MM.1S (cell line): Measurements from ENCODE around the gene GPR150.

Source experiments
- DNase-seq: peaks from one replicate; pipeline ENCODE4 v3.0.0-alpha.2; 2015
- H2AFZ ChIP-seq: fragments of 300-600 bp; sonication (generic); 2 replicates; pipeline ENCODE4 v1.6.0; 2016; ENCODE audit warnings: antibody characterized with exemption, low read length
- H3F3A ChIP-seq: fragments of 300-600 bp; sonication (generic); 2 replicates; pipeline ENCODE4 v1.6.1; 2016; ENCODE audit warnings: mild to moderate bottlenecking, antibody characterized with exemption, low read length, moderate library complexity, mixed read lengths; ENCODE audit not compliant: insufficient read depth
- H3K27ac ChIP-seq: fragments of 300-600 bp; sonication (generic); 2 replicates; pipeline ENCODE4 v1.5.1; 2016; ENCODE audit warnings: mild to moderate bottlenecking, low read length
- H3K27me3 ChIP-seq: fragments of 300-600 bp; sonication (generic); replicated peaks from 2 replicates; pipeline ENCODE4 v1.6.0; 2016; ENCODE audit warnings: low read length; ENCODE audit not compliant: insufficient read depth
- H3K36me3 ChIP-seq: fragments of 300-600 bp; sonication (generic); replicated peaks from 2 replicates; pipeline ENCODE4 v1.6.1; 2016; ENCODE audit warnings: mild to moderate bottlenecking, low read length, mixed read lengths; ENCODE audit not compliant: insufficient read depth
- H3K4me1 ChIP-seq: fragments of 300-600 bp; sonication (generic); 2 replicates; pipeline ENCODE4 v1.6.1; 2016; ENCODE audit warnings: low read length, mixed read lengths
- H3K4me2 ChIP-seq: fragments of 300-600 bp; sonication (generic); 2 replicates; pipeline ENCODE4 v1.6.0; 2016; ENCODE audit warnings: low read depth, low read length
- H3K4me3 ChIP-seq: fragments of 300-600 bp; sonication (generic); 2 replicates; pipeline ENCODE4 v1.5.1; 2016; ENCODE audit warnings: low read length, mixed read lengths
- H3K79me2 ChIP-seq: fragments of 300-600 bp; sonication (generic); 2 replicates; pipeline ENCODE4 v1.6.1; 2016; ENCODE audit warnings: mixed run types, low read length, mixed read lengths
- H3K9ac ChIP-seq: fragments of 300-600 bp; sonication (generic); 2 replicates; pipeline ENCODE4 v1.6.1; 2016; ENCODE audit warnings: low read length, mixed read lengths
- H3K9me2 ChIP-seq: fragments of 300-600 bp; sonication (generic); replicated peaks from 2 replicates; pipeline ENCODE4 v1.6.1; 2016; ENCODE audit warnings: mild to moderate bottlenecking, low read length, mixed read lengths; ENCODE audit not compliant: insufficient read depth
- H3K9me3 ChIP-seq: fragments of 300-600 bp; sonication (generic); replicated peaks from 2 replicates; pipeline ENCODE4 v1.6.1; 2016; ENCODE audit warnings: mild to moderate bottlenecking, low read length, mixed read lengths; ENCODE audit not compliant: insufficient read depth
- H4K20me1 ChIP-seq: fragments of 300-600 bp; sonication (generic); 2 replicates; pipeline ENCODE4 v1.6.1; 2016; ENCODE audit warnings: mild to moderate bottlenecking, low read length, moderate library complexity, mixed read lengths; ENCODE audit not compliant: insufficient read depth
- CTCF ChIP-seq: fragments of 300-600 bp; sonication (generic); IDR thresholded peaks from 2 replicates; pipeline ENCODE4 v1.5.1; 2016; ENCODE audit warnings: antibody characterized with exemption, low read length, mixed read lengths
- EZH2 ChIP-seq: fragments of 300-600 bp; sonication (generic); optimal IDR thresholded peaks from 2 replicates; pipeline ENCODE3; 2017; ENCODE audit warnings: low read depth, mild to moderate bottlenecking, antibody characterized with exemption, low read length, mixed read lengths
- EZH2phosphoT487 ChIP-seq: fragments of 300-600 bp; sonication (generic); IDR thresholded peaks from 2 replicates; pipeline ENCODE4 v1.6.1; 2018; ENCODE audit warnings: antibody characterized with exemption, low read length

The GPR150 gene

GRCh38 chr5:95590880-95591279 is 29.0 kb upstream of the GPR150 start:
- H4K20me1 ChIP-seq = no peaks in the 10 kb centered on the region
- no peaks in the 10 kb centered on the region for H3K9me3 ChIP-seq
- no peak for TF ChIP-seq CTCF
- TF ChIP-seq EZH2 = no peak
- no peak for TF ChIP-seq EZH2phosphoT487
- H3K27me3 ChIP-seq = no peaks in the 10 kb centered on the region
- no peaks in the 10 kb centered on the region; the same call in 1 of the 2 replicates for H3K4me1 ChIP-seq
- no peak overlapping the region for H2AFZ ChIP-seq
- H3K9me2 ChIP-seq = no peaks in the 10 kb centered on the region
- DNase-seq = no peak
- no peaks in the 10 kb centered on the region; the same call in 1 of the 2 replicates for H3K36me3 ChIP-seq
- no peak overlapping the region for H3K4me3 ChIP-seq
- H3K79me2 ChIP-seq = no peaks in the 10 kb centered on the region
- H3K9ac ChIP-seq = no peak overlapping the region
- no peak overlapping the region for H3K4me2 ChIP-seq
- H3K27ac ChIP-seq = no peak overlapping the region
- no peaks in the 10 kb centered on the region for H3F3A ChIP-seq

- H4K20me1 ChIP-seq = no peaks in the 10 kb centered on the region
- no peaks in the 10 kb centered on the region for H3K9me2 ChIP-seq
- H3K27ac ChIP-seq = no peak overlapping the region
- no peak for DNase-seq
- no peaks in the 10 kb centered on the region for H3K27me3 ChIP-seq
- TF ChIP-seq EZH2 (no peak), EZH2phosphoT487 (no peak), CTCF (no peak)
- H2AFZ ChIP-seq = no peak overlapping the region
- no peaks in the 10 kb centered on the region; the same call in 1 of the 2 replicates for H3K36me3 ChIP-seq
- H3K9ac ChIP-seq = no peak overlapping the region
- H3K4me2 ChIP-seq = no peak overlapping the region
- H3K4me3 ChIP-seq = no peak overlapping the region
- H3F3A ChIP-seq = no peaks in the 10 kb centered on the region
- H3K4me1 ChIP-seq = no peaks in the 10 kb centered on the region; the same call in 1 of the 2 replicates
- no peaks in the 10 kb centered on the region for H3K79me2 ChIP-seq
- no peaks in the 10 kb centered on the region for H3K9me3 ChIP-seq
These were observed 28.4 kb upstream of the GPR150 start for GRCh38 chr5:95591490-95591901.

- Histone ChIP-seq H3K36me3 (no peaks in the 10 kb centered on the region; the same call in 1 of the 2 replicates), H3K27ac (no peak overlapping the region), H2AFZ (no peak overlapping the region), H3F3A (no peaks in the 10 kb centered on the region), H3K79me2 (no peaks in the 10 kb centered on the region), H3K4me1 (no peaks in the 10 kb centered on the region; the same call in 1 of the 2 replicates), H3K4me2 (no peak overlapping the region), H3K9me2 (no peaks in the 10 kb centered on the region), H3K4me3 (no peak overlapping the region), H3K9me3 (no peaks in the 10 kb centered on the region), H3K27me3 (no peaks in the 10 kb centered on the region), H3K9ac (no peak overlapping the region), H4K20me1 (no peaks in the 10 kb centered on the region)
- DNase-seq = no peak
- TF ChIP-seq EZH2 = no peak
- no peak for TF ChIP-seq CTCF
- no peak for TF ChIP-seq EZH2phosphoT487
These were observed 24.5 kb upstream of the GPR150 start for GRCh38 chr5:95595289-95595931.
